Hematopoietic multipotent progenitor cell treated with erythropoietin and hydrocortisone succinate and interleukin-3 and kit ligand, for 8 days (in vitro differentiated cells): ENCODE data around the gene SNX1.
"Not testable (repeated sequence)": the region's sequence is repeated elsewhere in the genome, so short reads cannot be mapped to it uniquely, and the experiment has no call there.

Experiments
- DNase-seq: peaks from one replicate; pipeline ENCODE4 v3.0.0-alpha.2; 2015

The SNX1 gene

DNA sequence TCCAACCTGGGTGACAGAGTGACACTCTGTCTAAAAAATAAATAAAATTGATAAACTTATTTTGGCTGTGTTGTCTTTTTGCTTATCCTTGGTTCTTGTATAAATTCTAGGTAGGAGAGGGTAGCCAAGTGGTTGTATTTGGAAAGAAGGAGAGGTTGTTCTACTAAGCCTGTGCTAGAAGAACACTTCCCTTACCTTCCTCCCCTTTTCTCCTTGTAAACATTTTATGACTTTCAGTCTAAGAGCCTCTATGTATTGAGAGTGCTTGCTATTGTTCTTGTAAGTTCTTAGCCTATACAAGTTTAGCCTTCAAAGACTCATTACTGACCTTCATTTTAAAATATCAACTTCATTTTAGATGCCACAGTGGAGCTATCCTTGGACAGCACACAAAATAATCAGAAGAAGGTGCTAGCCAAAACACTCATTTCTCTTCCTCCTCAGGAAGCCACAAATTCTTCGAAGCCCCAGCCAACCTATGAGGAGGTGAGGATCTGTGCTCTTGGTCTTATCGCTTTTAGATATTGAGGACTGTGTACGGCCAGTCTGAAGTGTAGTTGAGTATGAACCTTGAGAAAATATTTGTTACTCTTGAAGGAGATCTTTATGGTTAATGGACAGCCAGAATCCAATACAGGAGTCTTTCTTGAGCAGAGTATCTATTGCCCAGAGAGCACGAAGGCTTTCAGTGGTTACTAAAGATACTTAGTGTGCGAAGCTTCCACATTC lies 22.1 kb downstream of the SNX1 start:
- no peak for DNase-seq

DNA sequence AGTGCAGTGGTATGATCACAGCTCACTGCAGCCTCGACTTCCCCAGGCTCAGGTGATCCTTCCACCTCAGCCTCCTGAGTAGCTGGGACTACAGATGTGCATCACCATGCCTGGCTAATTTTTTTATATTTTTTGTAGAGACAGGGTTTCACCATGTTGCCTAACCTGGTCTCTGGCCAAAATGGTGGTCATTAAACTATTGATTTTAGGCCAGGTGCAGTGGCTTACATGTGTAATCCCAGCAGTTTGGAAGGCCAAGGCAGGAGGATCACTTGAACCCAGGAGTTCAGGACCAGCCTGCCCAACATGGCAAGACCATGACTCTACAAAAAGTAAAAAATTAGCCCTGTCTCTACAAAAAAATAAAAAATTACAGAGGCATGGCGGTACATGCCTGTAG lies 24.5 kb downstream of the SNX1 start:
- not testable (repeated sequence) for DNase-seq

DNA sequence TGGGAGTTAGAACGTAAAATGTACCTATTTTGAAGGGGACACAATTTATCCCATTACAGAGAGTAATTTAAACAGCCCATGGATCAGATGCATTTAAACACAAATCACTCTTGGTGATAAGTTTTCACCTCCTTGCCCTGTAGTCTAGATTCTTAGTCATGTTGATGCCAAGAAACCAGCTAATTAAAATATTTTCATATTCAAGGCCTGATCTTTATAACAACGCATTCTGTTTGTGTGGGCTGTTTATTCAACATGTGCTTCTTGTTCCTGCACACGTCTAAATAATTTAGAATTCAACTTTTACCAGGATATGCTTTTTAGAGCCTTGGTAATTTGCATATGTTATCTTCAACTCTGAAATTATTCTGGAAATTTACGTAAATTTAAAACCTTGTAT lies 25.8 kb downstream of the SNX1 start:
- no peak for DNase-seq

DNA sequence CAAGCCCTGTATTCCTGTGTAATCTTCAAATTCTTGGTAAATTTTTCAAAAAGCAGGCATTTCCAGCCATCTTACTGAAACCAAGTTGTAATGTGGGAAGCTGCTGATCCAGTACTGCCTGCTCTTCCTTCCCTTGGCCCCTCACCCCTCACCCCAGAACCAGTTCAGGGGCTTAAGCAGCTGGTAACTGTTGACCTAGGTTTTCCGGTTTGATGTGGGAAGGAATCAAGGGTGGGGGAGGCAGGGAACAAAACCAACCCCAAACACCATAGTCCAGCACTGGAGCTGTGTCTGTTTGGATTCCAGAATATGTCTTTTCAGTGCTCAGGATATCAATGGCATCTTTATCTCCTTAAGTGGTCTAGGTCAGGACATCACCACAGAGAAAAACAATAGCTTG lies 26.7 kb downstream of the SNX1 start:
- no peak for DNase-seq

- DNase-seq: no peak
Measured at GRCh38 chr15:64122936-64123351, 27.2 kb downstream of the SNX1 start.

- no peak for DNase-seq
Measured at GRCh38 chr15:64125978-64126377, 30.2 kb downstream of the SNX1 start.

GRCh38 chr15:64127521-64128270 lies 31.9 kb downstream of the SNX1 start:
- DNase-seq: no peak

- no peak for DNase-seq
Measured at GRCh38 chr15:64130159-64130558, 34.4 kb downstream of the SNX1 start.

DNA sequence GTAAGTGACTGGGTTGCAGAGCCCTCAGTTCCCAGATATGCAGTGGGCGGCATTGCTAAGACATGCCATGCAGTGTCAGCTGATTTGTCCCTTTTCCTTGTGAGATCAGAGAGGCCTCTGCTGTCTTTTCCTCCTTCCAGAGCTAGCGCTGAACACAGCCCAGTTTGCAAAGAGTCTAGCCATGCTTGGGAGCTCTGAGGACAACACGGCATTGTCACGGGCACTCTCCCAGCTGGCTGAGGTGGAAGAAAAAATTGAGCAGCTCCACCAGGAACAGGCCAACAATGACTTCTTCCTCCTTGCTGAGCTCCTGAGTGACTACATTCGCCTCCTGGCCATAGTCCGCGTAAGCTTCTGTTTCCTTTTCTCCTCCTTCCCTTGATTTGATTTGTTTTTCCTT lies 35.8 kb downstream of the SNX1 start:
- DNase-seq: no peak

GRCh38 chr15:64132217-64132616 lies 36.4 kb downstream of the SNX1 start:
- DNase-seq: no peak

GRCh38 chr15:64133623-64134344 lies 38.0 kb downstream of the SNX1 start:
- DNase-seq: no peak

GRCh38 chr15:64134345-64134829 lies 38.6 kb downstream of the SNX1 start:
- DNase-seq: peak; percentile 97

- no peak for DNase-seq
Measured at GRCh38 chr15:64136347-64136746, 40.6 kb downstream of the SNX1 start.

DNA sequence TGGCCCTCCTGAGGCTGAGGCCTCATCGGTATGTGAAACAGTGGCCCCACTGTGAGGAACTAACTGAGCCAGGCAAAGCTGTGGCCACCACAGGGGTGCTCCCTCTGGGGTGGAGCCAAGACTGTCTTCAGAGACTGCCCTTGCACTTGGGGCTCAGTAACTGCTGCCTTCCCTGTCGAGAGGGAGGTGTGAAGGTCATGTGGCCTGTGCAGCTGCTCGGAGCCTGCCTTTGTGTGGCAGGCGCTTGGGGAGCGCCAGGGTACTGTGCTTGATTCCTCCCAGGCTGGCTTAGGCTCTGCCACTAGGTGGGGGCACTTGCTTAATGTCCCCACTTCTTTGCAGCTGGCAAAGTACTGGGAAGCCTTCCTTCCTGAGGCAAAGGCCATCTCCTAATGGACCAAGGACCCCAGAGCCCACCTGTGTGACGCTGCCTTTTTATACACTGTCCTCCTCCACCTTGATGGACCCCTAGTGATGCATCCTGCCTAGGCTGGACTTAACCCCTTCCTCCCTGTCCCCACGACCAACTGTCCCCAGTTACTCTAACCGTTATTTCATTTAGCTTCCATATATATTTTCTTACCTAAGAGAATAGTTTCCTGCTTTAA lies 41.5 kb downstream of the SNX1 start:
- DNase-seq: peak; percentile 79

DNA sequence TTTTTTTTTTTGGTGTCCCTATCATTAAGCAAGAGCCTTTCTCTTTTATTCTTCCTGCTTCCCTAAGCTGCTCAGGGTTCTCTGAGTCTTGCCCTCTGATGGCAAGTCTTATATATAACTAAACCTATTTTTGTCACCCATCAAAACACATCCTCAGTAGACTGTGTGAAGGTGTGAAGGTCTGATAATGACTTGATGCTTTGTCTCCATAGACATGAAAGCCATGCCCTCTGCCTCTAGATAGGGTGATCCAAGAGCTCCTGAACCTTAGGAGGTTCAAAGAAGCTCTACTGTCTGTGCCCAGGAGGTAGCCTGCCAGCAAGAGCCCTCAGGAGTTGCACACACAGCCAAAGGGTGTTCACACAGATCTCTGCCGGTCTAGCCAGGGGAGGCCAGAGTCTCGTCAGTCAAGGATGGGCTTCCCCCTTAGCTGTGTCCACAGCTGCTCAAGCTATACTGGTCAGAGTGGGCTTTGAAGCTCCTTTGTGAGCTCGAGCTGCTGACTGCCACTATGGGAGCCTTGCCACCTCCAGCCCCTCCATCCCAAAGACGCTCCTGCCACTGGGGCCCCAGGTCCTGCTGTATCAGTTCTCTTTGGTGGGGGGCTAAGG lies 42.7 kb downstream of the SNX1 start:
- DNase-seq: peak; percentile 91

DNA sequence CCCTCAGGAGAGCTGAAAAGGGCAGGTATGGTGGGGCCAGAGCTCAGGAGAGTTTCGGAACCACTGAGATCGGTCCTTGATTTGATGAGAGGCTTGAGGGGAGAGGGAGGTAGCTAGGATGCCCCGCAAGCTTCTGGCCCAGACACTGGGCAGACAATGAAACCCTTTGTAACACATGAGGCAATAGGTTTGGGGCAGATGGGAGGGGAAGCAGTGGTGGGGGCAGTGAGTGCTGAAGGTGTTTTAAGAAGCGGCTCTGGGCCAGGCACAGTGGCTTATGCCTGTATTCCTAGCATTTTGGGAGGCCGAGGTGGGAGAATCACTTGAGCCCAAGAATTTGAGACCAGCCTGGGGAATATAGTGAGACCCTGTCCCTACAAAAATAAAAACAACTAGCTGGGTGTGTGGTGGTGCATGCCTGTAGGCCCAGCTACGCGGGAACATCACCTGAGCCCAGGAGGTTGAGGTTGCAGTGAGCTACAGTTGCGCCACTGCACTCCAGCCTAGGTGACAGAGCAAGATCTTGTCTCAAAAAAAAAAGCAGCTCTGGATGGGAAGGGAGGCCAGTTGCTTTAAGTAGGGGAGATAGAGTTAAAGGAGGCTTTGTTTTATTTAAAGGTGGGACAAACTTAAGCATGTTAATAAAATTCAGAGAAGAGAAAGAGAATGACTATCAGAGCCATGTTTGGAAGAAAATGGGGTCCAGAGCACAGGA lies 46.2 kb downstream of the SNX1 start:
- no peak for DNase-seq

DNA sequence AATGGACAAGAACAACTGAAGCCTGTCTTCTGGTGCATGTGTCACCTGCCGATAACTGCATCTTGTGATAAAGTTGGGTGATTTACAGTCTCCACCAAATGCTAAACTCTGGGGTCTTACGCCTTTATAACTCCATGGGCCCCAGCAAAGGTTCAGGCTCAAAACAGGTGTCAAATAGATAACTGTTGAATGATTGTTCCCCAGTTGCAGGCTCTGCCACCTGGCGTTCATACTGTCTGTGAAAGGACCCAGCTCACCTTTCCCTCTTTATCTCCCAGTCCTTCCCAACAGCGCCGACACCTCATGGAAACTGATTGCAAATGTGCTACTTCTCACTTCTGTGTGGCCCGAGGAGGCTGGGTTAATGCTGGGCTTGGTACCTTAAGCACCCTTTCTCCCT lies 47.5 kb downstream of the SNX1 start:
- no peak for DNase-seq

DNA sequence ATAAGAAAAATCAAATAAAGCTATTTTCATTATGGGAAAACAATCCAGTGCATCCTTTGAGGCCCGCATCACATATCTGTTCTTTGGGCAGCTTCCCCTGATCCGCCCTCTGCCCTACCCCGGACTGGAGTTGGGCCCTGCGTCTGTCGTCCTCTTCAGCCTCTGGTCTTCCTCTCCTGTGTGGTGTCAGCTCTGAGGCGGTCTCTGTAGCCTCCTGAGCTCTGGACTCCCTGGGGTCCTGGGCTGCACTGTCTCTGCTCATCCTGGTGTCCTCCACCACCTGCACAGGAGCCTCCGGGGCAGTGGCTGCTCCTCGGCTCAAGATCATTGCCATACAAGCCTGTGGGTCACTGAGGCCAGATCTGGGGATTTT lies 48.4 kb downstream of the SNX1 start:
- no peak for DNase-seq

DNA sequence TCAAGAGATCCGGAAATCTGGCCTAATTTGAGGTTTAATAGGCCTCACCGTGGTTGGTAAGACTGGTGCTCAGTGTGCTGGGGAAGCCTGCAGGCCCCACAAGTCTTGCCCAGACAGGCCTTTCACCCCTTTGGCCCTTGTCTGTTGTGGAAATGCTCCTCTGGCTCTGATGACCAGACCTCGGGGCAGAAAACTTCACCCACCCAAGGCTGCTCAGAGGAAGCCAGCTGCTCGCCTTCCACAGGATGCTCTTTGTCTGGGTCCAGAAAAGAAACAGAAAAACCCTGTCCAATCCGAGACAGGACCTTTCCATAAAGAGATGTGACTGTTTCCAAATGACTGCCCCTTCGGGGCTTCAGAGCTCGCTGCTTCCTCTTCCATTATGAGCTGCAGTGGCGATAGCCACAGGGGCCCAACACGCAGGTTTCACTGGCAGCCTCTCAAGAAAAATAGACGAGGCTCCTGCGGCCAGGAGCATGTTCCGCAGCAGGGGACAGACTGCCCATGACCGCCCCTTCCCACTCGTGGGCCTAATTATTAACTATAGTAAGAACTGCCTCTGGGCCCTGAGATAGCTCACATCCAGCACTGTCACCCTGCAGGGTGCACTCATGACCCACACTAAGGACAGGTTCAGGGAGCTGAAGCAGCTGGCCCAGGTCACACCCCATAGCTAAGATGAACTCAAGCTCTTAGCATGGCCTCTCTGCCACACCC lies 48.9 kb downstream of the SNX1 start:
- DNase-seq: peak; percentile 46

GRCh38 chr15:64146041-64146440 lies 50.3 kb downstream of the SNX1 start:
- DNase-seq: peak; percentile 31

- no peak for DNase-seq
Measured at GRCh38 chr15:64146520-64146884, 50.7 kb downstream of the SNX1 start.
